ENCODE measurements around the gene UAP1L1.

GRCh38 chr9:137116728-137117127 lies 39.4 kb downstream of the UAP1L1 start:
- no peak for TF ChIP-seq CTCF (IDR thresholded peaks at IDR 0.05)
- TF ChIP-seq EP300 (IDR thresholded peaks at IDR 0.05), result no peak
- TF ChIP-seq POLR2AphosphoS5 (IDR thresholded peaks at IDR 0.05), result no peak
- no peak for TF ChIP-seq POLR2A (IDR thresholded peaks at IDR 0.05)
